Testis (tissue), 3 donors: ENCODE data around the gene BCL11A. TPM values are rescaled to one million over a fixed set of nuclear protein-coding genes. Genes with fewer than 3 reads are reported as not detected.

Source experiments
- DNase-seq: peaks from one replicate; pipeline ENCODE4 v3.0.0-alpha.2; 2019
- H3K27ac ChIP-seq, 2 donors: fragments of 200-600 bp; sonication (generic); one replicate each; pipeline ENCODE4 v1.5.1; 2019
- H3K27me3 ChIP-seq: fragments of 200-600 bp; sonication (generic); one replicate; pipeline ENCODE4 v1.5.1; 2019
- H3K36me3 ChIP-seq: fragments of 200-600 bp; sonication (generic); one replicate; pipeline ENCODE4 v1.5.1; 2017; ENCODE audit warnings: low read depth; ENCODE audit errors: missing control alignments
- H3K4me1 ChIP-seq: fragments of 200-600 bp; sonication (generic); one replicate; pipeline ENCODE4 v1.5.1; 2019
- H3K4me3 ChIP-seq, 2 donors: fragments of 200-600 bp; sonication (generic); one replicate each; pipeline ENCODE4 v1.5.1; 2017 to 2019
- H3K9me3 ChIP-seq: fragments of 200-600 bp; sonication (generic); one replicate; pipeline ENCODE4 v1.5.1; 2017
- POLR2A ChIP-seq: fragments of 450-650 bp; IDR thresholded peaks from one replicate; pipeline ENCODE4 v1.6.1; 2017; ENCODE audit warnings: antibody characterized with exemption, mild to moderate bottlenecking, moderate library complexity
- WGBS, 2 donors: methylation state at CpG; one replicate each; pipeline ENCODE4 v1.1.5; 2018; 5-methylcytosine and 5-hydroxymethylcytosine counted together
- intact Hi-C: fragments of 100-400 bp; cut with DNase I; formaldehyde crosslinking; loops from one replicate; pipeline ENCODE4 v1.15.1; 2023; ENCODE audit warnings: low total_unique reads
- polyA plus RNA-seq: library from polyadenylated mRNA; stranded (reverse); fragments of 350-450 nt; fragmentation: Illumina TruSeq; extraction: RNeasy Lipid Tissue Mini Kit (QIAGEN cat#74804); gene quantifications from one replicate; pipeline ENCODE4 v1.2.3, GENCODE V29; 2014; ENCODE audit warnings: low read depth, low replicate concordance; ENCODE audit not compliant: insufficient read depth
- total RNA-seq, 2 donors: library from RNA; depleted of rRNA; stranded (reverse); fragments of >200 nt; gene quantifications; one replicate each; pipeline ENCODE4 v1.2.3, GENCODE V29; 2016
- TF ChIP-seq, protein P1 (sequence below), 3 experiments: fragments of 450-650 bp in 2 of 3; fragments of 200-600 bp in 1 of 3; sonication (generic) in 1 of 3; IDR thresholded peaks; one replicate each; pipeline ENCODE4 v1.5.1; 2016 to 2019; ENCODE audit warnings: antibody characterized with exemption in 3 of 3, mild to moderate bottlenecking in 2 of 3, moderate library complexity in 1 of 3

BCL11A gene
- total and polyA plus RNA-seq, 3 donors from 2014 or later: 4.1 to 11.6 (median 5.1) TPM

- H3K27ac ChIP-seq: no peak overlapping the region
- DNase-seq: no peak
- H3K27me3 ChIP-seq: no peaks in the 10 kb centered on the region
- TF ChIP-seq, protein P1, sequence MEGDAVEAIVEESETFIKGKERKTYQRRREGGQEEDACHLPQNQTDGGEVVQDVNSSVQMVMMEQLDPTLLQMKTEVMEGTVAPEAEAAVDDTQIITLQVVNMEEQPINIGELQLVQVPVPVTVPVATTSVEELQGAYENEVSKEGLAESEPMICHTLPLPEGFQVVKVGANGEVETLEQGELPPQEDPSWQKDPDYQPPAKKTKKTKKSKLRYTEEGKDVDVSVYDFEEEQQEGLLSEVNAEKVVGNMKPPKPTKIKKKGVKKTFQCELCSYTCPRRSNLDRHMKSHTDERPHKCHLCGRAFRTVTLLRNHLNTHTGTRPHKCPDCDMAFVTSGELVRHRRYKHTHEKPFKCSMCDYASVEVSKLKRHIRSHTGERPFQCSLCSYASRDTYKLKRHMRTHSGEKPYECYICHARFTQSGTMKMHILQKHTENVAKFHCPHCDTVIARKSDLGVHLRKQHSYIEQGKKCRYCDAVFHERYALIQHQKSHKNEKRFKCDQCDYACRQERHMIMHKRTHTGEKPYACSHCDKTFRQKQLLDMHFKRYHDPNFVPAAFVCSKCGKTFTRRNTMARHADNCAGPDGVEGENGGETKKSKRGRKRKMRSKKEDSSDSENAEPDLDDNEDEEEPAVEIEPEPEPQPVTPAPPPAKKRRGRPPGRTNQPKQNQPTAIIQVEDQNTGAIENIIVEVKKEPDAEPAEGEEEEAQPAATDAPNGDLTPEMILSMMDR (IDR thresholded peaks at IDR 0.05): no peak
- no peak for TF ChIP-seq POLR2A
- no peaks in the 10 kb centered on the region for H3K4me1 ChIP-seq
- H3K4me3 ChIP-seq: no peak overlapping the region
- no peaks in the 10 kb centered on the region for H3K36me3 ChIP-seq
- H3K9me3 ChIP-seq: no peaks in the 10 kb centered on the region
- intact Hi-C loops: no loop called here
- WGBS, 2 donors: 80 to 90% methylated on average over 4 of the region's 4 CpGs
These were observed 47.6 kb downstream of the BCL11A start for GRCh38 chr2:60505880-60506260.

DNA sequence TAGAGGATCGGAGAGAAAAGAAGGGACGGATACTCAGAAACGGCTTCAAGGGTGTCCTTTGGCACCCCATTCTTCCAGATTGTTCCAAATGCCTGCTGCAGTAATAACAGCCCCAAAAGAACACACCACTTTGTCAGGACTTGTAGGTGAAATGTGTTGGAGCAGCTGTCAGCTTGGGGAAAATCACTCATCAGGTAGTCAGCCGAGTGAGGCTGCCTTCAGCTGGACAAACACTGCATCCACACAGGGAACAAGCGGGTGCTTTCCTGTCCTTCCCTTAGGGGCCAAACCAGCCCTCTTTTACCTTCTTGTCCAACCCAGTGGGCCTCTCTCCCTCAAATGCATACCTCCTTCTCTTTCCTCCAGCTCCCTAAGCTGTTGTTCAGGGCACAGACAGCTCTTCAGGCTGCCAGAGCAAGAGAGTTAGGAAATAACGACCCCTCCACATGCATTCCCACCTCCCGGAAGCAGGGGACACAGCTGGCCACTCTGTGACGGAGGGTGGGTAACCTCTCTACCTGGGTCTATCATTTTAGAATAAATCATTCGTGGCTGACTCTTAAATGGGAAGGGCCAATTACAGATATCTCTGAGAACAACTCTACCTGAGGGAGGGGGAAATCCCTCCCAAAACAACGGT is 48.1 kb downstream of the BCL11A start:
- no peak overlapping the region for H3K27ac ChIP-seq
- no peaks in the 10 kb centered on the region for H3K36me3 ChIP-seq
- H3K4me3 ChIP-seq: no peak overlapping the region
- 84 to 85% methylated on average over 10 of the region's 10 CpGs for WGBS, 2 donors
- no peaks in the 10 kb centered on the region for H3K4me1 ChIP-seq
- DNase-seq: no peak
- H3K9me3 ChIP-seq: no peaks in the 10 kb centered on the region
- no peaks in the 10 kb centered on the region for H3K27me3 ChIP-seq
- intact Hi-C loops: no loop called here
- TF ChIP-seq POLR2A: no peak
- TF ChIP-seq, protein P1 (IDR thresholded peaks at IDR 0.05): no peak

GRCh38 chr2:60504049-60504448 is 49.4 kb downstream of the BCL11A start:
- Histone ChIP-seq H3K9me3 (no peaks in the 10 kb centered on the region), H3K4me1 (no peaks in the 10 kb centered on the region), H3K36me3 (no peaks in the 10 kb centered on the region), H3K27ac (no peak overlapping the region), H3K4me3 (no peak overlapping the region), H3K27me3 (no peaks in the 10 kb centered on the region)
- intact Hi-C loops: no loop called here
- DNase-seq: no peak
- 92 to 95% methylated on average over 6 of the region's 6 CpGs for WGBS, 2 donors
- TF ChIP-seq POLR2A: no peak
- TF ChIP-seq, protein P1 (IDR thresholded peaks at IDR 0.05): no peak

- Histone ChIP-seq H3K27me3 (no peaks in the 10 kb centered on the region), H3K9me3 (no peaks in the 10 kb centered on the region), H3K27ac (no peak overlapping the region), H3K36me3 (no peaks in the 10 kb centered on the region), H3K4me3 (no peak overlapping the region), H3K4me1 (no peaks in the 10 kb centered on the region)
- intact Hi-C loops: no loop called here
- WGBS, 2 donors: 74 to 81% methylated on average over 4 of the region's 4 CpGs
- TF ChIP-seq, protein P1 (IDR thresholded peaks at IDR 0.05): no peak
- no peak for TF ChIP-seq POLR2A
- DNase-seq: no peak
These were observed 51.3 kb downstream of the BCL11A start for GRCh38 chr2:60502144-60502543.

DNA sequence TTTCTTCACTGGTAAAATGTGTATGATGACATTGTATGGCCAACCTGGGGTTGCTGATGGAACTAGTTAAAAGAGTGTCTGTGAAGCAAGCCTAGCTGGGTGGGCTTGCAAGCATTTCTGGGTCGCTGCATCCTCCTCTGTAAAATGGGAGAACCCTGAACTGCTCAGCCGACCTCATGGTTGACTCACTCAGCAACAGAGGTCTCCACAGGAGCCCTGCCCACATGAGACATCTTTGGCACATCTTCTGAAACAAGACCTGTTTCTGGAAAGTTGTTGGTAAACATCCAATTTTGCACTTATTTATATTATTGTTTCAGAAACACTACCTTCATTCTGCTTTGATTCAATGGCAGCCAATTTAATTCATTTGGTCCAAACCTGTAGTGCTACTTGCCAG is 52.6 kb downstream of the BCL11A start:
- Histone ChIP-seq H3K4me3 (no peak overlapping the region), H3K4me1 (no peaks in the 10 kb centered on the region), H3K9me3 (no peaks in the 10 kb centered on the region), H3K36me3 (no peaks in the 10 kb centered on the region), H3K27me3 (no peaks in the 10 kb centered on the region), H3K27ac (no peak overlapping the region)
- 69 to 85% methylated on average over 2 of the region's 2 CpGs for whole genome bisulfite sequencing, 2 donors
- DNase-seq: no peak
- TF ChIP-seq, protein P1 (IDR thresholded peaks at IDR 0.05): no peak
- TF ChIP-seq POLR2A: no peak
- intact Hi-C loops: no loop called here
